Spleen (tissue), 7 donors: ENCODE data around the gene CDC42BPA.

Experiments
- CTCF ChIP-seq, 11 experiments: fragments of 200-600 bp in 7 of 11; fragments of 450-650 bp in 4 of 11; sonication (generic) in 4 of 11; IDR thresholded peaks in 8 of 11; conservative IDR thresholded peaks in 3 of 11; 1 replicate in 7 of 11; 2 replicates in 4 of 11; pipeline versions ENCODE4 v1.4.0 to v1.8.0; 2016 to 2021; ENCODE audit warnings: antibody characterized with exemption in 11 of 11, inconsistent platforms in 4 of 11, mild to moderate bottlenecking in 1 of 11
- POLR2AphosphoS5 ChIP-seq, 3 donors: sonication (generic); formaldehyde crosslinking; IDR thresholded peaks; one replicate each; pipeline ENCODE4 v1.5.1; 2017; ENCODE audit warnings: antibody characterized with exemption in 3 of 3
- donor health status: DM: no; HTN: no; CAD: no; lungs with moderate emphysema.
- donor health status: DM: no; HTN: no; CAD: no.
- donor health status: DM: no; HTN: no; CAD: no.

- TF ChIP-seq CTCF (IDR thresholded peaks at IDR 0.05 in 8 of 11, conservative IDR thresholded peaks at IDR 0.05 in 3 of 11) = no peak
- no peak for TF ChIP-seq POLR2AphosphoS5 (IDR thresholded peaks at IDR 0.05)
Measured at GRCh38 chr1:227351443-227351842, 33.2 kb upstream of the CDC42BPA start.
